GM21717 (cell line): ENCODE data around the gene GPR84.
"Not testable (repeated sequence)": the region's sequence is repeated elsewhere in the genome, so short reads cannot be mapped to it uniquely, and the experiment has no call there.

Experiments used
- ATAC-seq: cut with Tn5 transposase; IDR thresholded peaks from one replicate; pipeline ENCODE4 v1.9.1; 2021; ENCODE audit warnings: mild to moderate bottlenecking, moderate library complexity; ENCODE audit not compliant: unreplicated experiment

GPR84 gene

GRCh38 chr12:54357506-54358190 is 6.6 kb downstream of the GPR84 start:
- no peak for ATAC-seq

GRCh38 chr12:54356951-54357356 is 7.3 kb downstream of the GPR84 start:
- ATAC-seq = no peak

- ATAC-seq = no peak
Measured at GRCh38 chr12:54356228-54356627, 8.1 kb downstream of the GPR84 start.

GRCh38 chr12:54355104-54355815 is 9.0 kb downstream of the GPR84 start:
- ATAC-seq = no peak

GRCh38 chr12:54354271-54354670 is 10.0 kb downstream of the GPR84 start:
- ATAC-seq = not testable (repeated sequence)

GRCh38 chr12:54352891-54353874 is 11.1 kb downstream of the GPR84 start:
- no peak for ATAC-seq

GRCh38 chr12:54352022-54352531 is 12.2 kb downstream of the GPR84 start:
- no peak for ATAC-seq

GRCh38 chr12:54351341-54351740 is 12.9 kb downstream of the GPR84 start:
- no peak for ATAC-seq

- no peak for ATAC-seq
Measured at GRCh38 chr12:54350743-54351142, 13.5 kb downstream of the GPR84 start.

- no peak for ATAC-seq
Measured at GRCh38 chr12:54349679-54350078, 14.6 kb downstream of the GPR84 start.

GRCh38 chr12:54349036-54349435 is 15.2 kb downstream of the GPR84 start:
- no peak for ATAC-seq

GRCh38 chr12:54341378-54342300 is 22.6 kb downstream of the GPR84 start:
- ATAC-seq = no peak

- ATAC-seq = no peak
Measured at GRCh38 chr12:54340846-54341245, 23.4 kb downstream of the GPR84 start.

- ATAC-seq = no peak
Measured at GRCh38 chr12:54338698-54339296, 25.5 kb downstream of the GPR84 start.

GRCh38 chr12:54337854-54338650 is 26.2 kb downstream of the GPR84 start:
- no peak for ATAC-seq

GRCh38 chr12:54337280-54337842 is 26.9 kb downstream of the GPR84 start:
- ATAC-seq = no peak

- ATAC-seq = no peak
Measured at GRCh38 chr12:54333420-54334034, 30.8 kb downstream of the GPR84 start.

- no peak for ATAC-seq
Measured at GRCh38 chr12:54331461-54331860, 32.8 kb downstream of the GPR84 start.
